ENCODE data around the gene AP1S3.

DNA sequence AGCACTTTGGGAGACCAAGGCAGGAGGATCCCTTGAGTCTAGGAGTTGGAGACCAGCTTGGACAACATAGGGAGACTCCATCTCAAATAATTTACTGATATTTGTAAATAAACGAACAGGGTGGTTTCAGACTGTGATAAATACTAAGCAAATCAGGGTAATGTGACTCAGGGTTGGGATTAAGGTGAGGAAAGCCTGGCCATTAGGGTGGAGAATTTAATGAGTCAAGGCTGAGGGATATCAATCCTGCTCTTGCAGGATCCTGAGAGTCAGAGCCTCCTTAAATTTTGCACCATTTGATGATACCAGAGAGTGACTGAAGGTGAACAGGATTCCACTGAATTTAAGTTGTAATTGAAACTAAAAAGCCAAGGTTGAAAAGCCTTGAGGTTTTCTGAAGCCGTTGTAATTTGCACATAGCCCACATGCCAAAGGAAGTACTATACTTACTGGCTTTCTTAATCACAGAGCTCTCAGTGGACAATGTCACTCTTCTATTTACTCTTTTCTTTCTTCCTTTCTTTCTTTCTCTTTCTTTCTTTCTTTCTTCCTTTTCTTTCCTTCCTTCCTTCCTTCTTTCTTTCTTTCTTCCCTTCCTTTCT lies 28.6 kb upstream of the AP1S3 start:
- TF ChIP-seq FOSL2 (IDR thresholded peaks at IDR 0.05), result no peak
- no peak for TF ChIP-seq FOSL2 (CRISPR knock-in tag; IDR thresholded peaks at IDR 0.05)
- TF ChIP-seq, protein P1, sequence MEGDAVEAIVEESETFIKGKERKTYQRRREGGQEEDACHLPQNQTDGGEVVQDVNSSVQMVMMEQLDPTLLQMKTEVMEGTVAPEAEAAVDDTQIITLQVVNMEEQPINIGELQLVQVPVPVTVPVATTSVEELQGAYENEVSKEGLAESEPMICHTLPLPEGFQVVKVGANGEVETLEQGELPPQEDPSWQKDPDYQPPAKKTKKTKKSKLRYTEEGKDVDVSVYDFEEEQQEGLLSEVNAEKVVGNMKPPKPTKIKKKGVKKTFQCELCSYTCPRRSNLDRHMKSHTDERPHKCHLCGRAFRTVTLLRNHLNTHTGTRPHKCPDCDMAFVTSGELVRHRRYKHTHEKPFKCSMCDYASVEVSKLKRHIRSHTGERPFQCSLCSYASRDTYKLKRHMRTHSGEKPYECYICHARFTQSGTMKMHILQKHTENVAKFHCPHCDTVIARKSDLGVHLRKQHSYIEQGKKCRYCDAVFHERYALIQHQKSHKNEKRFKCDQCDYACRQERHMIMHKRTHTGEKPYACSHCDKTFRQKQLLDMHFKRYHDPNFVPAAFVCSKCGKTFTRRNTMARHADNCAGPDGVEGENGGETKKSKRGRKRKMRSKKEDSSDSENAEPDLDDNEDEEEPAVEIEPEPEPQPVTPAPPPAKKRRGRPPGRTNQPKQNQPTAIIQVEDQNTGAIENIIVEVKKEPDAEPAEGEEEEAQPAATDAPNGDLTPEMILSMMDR (IDR thresholded peaks at IDR 0.05), result no peak
- TF ChIP-seq HDAC2 (IDR thresholded peaks at IDR 0.05), result no peak
- no peak for TF ChIP-seq HOXB13 (CRISPR knock-in tag; IDR thresholded peaks at IDR 0.05; ENCODE audit: low read depth)
- TF ChIP-seq KDM5A (IDR thresholded peaks at IDR 0.05), result no peak
- TF ChIP-seq SREBF2 (IDR thresholded peaks at IDR 0.05), result no peak
- TF ChIP-seq CEBPB (IDR thresholded peaks at IDR 0.05), result no peak
- TF ChIP-seq CBX2 (IDR thresholded peaks at IDR 0.05; ENCODE audit: borderline replicate concordance, low read depth), result no peak
